Measurements from ENCODE around the gene VAV1.

The VAV1 gene

GRCh38 chr19:6725513-6726231 is 46.8 kb upstream of the VAV1 start:
- no peak for TF ChIP-seq REST (IDR thresholded peaks at IDR 0.05; ENCODE audit: insufficient replicate concordance, low read depth)
- TF ChIP-seq GABPA (IDR thresholded peaks at IDR 0.05; ENCODE audit: low read depth), result no peak
- Histone ChIP-seq H3K27me3 (ENCODE audit: insufficient read depth, poor library complexity, severe bottlenecking) (no peaks in the 10 kb centered on the region), H3K27ac (replicated peaks) (no peak overlapping the region), H3K4me3 (replicated peaks; ENCODE audit: insufficient read depth, low read length) (no peak overlapping the region)
- DNase-seq (ENCODE audit: low read depth in 1 of 2, low spot score in 1 of 2), result no peak

- DNase-seq (ENCODE audit: low read depth in 1 of 2, low spot score in 1 of 2), result peak in 1 of 2 experiments; percentile 86
- TF ChIP-seq CTCF (IDR thresholded peaks at IDR 0.05; ENCODE audit: insufficient read depth, low read length) (no peak), SPI1 (IDR thresholded peaks at IDR 0.05; ENCODE audit: borderline replicate concordance, low read depth) (peak; percentile 97)
- Histone ChIP-seq H3K27ac (replicated peaks) (peak overlapping the region; percentile 68), H3K4me3 (replicated peaks; ENCODE audit: insufficient read depth, low read length) (no peak overlapping the region), H3K27me3 (ENCODE audit: insufficient read depth, poor library complexity, severe bottlenecking) (no peaks in the 10 kb centered on the region)
Observed at GRCh38 chr19:6728346-6728745, 44.2 kb upstream of the VAV1 start.

GRCh38 chr19:6729573-6730152 is 42.8 kb upstream of the VAV1 start:
- Histone ChIP-seq H3K27me3 (ENCODE audit: insufficient read depth, poor library complexity, severe bottlenecking) (no peaks in the 10 kb centered on the region), H3K4me3 (replicated peaks; ENCODE audit: insufficient read depth, low read length) (no peak overlapping the region), H3K27ac (replicated peaks) (no peak overlapping the region)
- no peak for DNase-seq (ENCODE audit: low read depth in 1 of 2, low spot score in 1 of 2)
- no peak for TF ChIP-seq GABPA (IDR thresholded peaks at IDR 0.05; ENCODE audit: low read depth)
- no peak for TF ChIP-seq SPI1 (IDR thresholded peaks at IDR 0.05; ENCODE audit: borderline replicate concordance, low read depth)
- TF ChIP-seq POLR2AphosphoS5 (IDR thresholded peaks at IDR 0.05; ENCODE audit: low read depth), result no peak
- no peak for TF ChIP-seq REST (IDR thresholded peaks at IDR 0.05; ENCODE audit: insufficient replicate concordance, low read depth)
- no peak for TF ChIP-seq CTCF (IDR thresholded peaks at IDR 0.05; ENCODE audit: insufficient read depth, low read length)

DNA sequence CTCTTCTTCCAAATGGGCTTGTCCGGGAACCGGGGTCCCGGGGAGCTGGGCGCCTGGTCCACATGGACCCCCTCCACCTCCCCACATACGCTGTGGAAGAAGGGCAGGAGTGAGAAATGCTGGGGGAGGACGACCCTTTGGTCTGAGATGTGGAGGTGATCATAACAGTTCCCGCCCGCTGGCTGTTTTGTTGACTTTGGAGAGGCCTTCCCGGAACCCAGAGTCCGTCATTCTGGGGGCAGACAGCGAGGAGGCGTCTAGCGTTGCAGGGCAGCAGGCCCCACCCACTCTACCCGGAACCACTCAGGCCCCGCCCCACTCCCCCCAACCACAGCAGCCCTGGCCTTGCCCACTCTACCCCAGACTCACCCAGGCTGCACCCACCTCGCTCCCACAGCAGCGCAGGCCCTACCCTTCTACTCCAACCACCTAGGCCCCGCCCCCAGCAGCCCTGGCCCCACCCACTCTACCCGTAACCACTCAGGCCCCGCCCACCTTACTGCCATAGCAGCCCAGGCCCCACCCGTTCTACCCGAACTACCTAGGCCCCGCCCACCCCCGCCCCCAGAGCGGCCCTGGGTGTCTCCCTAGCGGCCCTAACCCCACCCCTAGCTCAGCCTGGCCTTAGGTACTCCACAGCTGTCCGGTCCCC is 42.2 kb upstream of the VAV1 start:
- TF ChIP-seq CTCF (IDR thresholded peaks at IDR 0.05; ENCODE audit: insufficient read depth, low read length) (no peak), SPI1 (IDR thresholded peaks at IDR 0.05; ENCODE audit: borderline replicate concordance, low read depth) (no peak), POLR2AphosphoS5 (IDR thresholded peaks at IDR 0.05; ENCODE audit: low read depth) (no peak), GABPA (IDR thresholded peaks at IDR 0.05; ENCODE audit: low read depth) (no peak), REST (IDR thresholded peaks at IDR 0.05; ENCODE audit: insufficient replicate concordance, low read depth) (no peak)
- no peak for DNase-seq (ENCODE audit: low read depth in 1 of 2, low spot score in 1 of 2)
- H3K27me3 ChIP-seq (ENCODE audit: insufficient read depth, poor library complexity, severe bottlenecking), result no peaks in the 10 kb centered on the region

More for the DNA sequence above, 42.2 kb upstream of the VAV1 start:
- Histone ChIP-seq H3K4me3 (replicated peaks; ENCODE audit: insufficient read depth, low read length) (no peak overlapping the region), H3K27ac (replicated peaks) (no peak overlapping the region)

Measured in HL-60 (cell line).